NOMO-1 treated with dmso at 0.1 percent for 144 hours (cell line): ENCODE results near the gene GRIP1.

Experiments
- DNase-seq: peaks from one replicate; lab custom pipeline; 2025; ENCODE audit not compliant: unreplicated experiment; lab: John Stamatoyannopoulos, UW

The GRIP1 gene

DNA sequence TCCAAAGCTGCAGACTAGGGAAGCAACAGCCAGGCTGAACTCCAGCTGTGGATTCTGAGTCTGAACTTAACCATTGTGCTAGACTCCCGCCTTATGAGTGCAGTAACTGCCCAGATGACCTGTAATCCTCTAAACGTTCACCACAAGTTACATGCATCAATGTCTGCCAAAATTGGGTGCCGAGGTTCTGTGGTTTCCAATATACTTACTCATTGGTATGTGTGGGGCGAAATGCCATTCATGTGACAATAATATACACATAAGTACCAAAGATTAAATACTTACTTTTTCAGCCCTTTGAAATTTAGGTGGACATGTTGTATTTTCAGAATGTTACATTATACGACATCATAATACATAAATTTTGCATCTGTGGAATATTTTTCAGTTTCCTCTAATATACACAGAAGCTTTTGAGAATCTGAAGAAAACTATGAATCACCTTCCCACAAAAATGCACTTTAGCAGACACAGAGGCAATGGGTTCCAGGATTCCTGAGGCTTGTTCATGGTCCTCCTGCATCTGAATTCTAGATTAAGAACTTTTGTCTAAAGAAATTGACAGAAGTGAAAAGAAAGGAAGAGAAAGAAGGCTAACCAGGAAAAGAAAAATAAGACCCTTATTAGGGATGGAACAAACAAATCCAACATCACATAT, 31.7 kb downstream of the GRIP1 start:
- no peak for DNase-seq

DNA sequence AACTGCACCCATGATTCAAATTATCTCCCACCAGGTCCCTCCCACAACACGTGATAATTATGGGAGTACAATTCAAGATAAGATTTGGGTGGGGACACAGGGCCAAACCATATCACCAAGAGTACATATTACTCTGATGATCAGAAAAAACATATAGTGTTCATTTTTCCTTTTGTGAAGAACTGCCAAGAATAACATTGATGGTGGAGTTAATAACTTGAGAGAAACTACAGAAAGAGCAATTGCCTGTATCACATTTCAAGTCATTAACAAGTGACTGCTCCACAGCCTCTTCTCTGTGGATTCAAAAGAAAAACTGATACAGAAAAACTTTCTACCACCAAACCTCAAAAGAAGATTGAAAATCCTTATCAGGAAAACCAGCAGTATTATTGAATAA, 34.7 kb downstream of the GRIP1 start:
- no peak for DNase-seq

DNA sequence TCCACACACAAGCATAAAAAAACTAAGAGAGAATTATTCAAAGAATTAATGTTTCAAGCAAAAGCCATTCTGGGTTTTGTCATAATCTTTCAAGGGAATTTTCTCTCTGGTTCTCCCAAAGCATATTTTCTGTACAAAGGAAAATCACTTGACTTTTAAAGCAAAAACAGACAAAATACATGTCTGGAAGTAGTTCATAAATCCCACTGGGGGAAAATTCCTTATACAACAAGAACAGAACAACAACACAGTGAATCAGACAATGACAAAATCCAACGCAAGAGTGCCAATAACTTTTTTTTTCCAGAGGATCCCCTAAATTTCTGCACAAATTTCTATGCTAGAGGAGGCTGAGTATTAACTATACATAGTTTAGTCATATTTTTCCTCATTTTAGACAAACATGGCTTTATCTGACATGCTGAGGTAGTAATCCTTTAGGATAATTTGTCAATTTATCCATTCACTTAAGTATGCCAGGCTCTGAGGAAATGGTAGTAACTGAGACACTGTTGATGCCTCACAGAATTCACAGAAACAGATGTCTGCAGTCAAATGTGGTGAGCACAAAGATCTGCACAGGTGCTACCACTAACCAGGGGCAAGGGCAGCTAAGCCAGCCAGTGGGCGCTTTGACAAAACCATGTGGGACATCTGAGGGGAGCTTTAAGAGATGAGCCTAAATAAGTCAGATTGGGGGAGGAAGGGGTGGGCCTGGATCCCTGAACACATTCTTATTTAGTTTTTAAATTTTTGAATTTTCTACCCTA, 38.0 kb downstream of the GRIP1 start:
- DNase-seq: no peak

DNA sequence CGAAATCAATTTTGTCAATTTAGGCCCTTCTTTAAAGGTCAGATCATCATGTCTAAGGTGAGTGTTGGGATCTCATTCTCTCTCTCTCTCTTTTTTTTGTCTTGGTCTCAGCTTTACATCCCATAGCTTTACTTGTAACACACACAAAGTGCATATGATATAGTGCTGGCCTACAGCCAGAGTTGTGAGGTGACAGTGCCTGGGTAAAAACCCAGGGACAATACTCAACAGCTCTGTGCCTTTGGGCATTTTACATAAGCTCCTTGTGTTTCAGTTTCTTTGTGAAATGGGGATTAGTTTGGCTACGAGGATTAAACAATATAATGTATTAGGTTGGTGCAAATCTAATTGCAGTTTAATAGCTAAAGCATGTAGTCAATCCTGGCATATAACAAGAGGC, 40.2 kb downstream of the GRIP1 start:
- DNase-seq: no peak

DNA sequence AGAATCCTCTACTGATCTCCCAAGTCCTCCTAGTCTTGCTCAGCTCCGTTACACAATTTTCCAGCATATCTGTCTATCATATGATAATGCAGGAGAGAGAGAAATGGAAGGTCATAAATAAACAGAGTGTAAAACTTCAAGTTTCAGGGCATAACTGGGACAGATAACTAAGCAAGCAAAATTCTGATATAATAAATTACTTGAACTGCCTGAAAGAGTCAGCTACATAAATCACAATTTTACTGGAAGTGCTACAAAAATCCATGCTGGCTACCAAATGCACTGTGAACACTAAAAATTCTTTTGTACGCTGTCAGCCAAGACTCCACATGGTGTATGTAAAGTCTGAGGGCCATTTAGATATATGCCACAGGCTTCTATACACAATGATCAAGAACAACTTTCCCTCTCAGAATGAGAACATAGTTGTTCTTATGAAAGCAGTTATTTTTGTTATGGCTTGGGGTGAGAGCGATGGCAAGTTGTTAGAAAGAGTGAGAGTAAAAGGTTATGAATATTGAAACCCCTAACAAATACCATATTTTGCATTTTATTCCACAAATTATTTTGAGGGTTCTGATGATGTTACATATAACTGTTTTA, 41.1 kb downstream of the GRIP1 start:
- no peak for DNase-seq

DNA sequence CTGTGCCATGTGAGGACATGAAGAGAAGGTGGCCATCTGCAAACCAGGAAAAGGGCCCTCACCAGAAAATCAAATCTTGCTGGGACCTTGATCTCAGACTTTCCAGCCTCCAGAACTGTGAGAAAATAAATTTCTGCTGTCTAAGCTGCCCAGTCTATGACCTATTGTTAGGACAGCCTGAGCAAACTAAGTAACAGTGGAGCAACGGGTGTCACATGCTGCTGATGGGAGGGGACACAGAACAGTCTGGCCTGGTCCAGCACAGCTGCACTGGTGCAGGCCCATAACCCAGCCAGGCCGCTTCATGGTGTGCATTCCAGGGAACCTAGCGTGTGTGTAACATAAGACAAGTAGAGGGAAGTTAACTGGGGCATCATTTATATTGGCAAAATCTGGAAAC, 42.1 kb downstream of the GRIP1 start:
- no peak for DNase-seq

DNA sequence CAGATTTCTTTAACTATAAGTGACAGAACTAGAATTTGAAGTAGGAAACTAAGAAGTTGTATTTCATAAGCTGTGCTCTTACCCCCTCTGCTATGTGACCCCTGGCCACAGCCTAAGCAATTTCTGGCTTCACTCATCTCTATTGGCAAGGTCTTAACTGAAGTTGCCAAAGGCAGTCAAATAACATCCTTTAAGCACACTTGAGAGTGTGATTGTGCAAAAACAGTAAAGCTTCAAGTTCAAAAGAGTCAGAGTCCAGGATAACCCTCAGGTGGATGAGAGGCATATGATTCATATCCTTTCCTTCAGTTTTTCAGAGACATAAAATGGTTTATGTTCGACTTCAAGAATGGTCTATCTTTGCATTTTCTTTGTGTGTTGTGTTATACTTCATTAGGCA, 45.2 kb downstream of the GRIP1 start:
- no peak for DNase-seq

DNA sequence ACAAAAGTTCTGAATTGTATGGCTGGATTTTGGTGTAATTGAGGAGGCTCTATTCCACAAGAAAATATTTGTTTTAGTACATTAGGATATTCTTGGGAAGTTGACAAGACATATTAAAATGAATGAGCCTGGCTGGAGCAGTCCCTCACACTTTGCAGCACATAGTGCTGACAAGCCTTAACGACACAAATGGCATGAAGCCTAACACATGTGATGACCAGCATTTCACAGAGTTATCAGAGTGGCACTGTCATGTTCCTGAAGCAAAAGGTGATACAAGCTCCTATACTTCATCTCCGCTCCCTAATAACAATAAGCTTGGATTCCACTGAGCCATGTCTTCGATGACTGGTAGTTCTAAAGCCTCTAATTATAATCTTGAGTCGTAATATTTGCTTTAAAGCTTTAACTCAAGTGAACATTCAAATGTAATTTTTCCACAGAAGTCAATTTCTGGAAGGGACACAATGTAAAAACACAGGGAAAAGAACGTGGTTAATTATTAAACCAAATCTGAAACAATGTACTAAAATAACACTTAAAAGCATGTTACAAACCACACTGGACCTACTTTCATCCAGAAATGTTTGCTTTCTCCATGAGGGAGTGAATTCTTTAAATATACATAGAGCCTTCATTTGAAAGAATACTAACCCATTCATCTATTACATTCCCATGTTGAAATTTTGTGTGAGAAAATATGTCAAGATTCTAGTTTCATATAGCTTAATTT, 49.6 kb downstream of the GRIP1 start:
- no peak for DNase-seq

DNA sequence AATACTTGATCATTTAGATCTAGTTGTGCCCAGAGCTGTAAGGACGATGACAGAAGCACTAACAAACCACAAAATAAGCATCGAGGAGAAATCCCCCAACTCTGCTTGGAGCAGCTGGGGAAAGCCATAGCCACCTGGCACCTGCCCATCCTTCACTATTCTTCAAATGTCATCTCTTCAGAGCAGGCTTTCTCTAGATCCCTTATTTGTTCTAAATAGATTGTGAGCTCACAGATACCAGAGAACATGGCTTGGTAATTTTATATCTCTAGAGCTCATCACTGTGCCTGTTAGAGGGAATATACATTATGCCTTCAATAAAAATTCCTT, 50.9 kb downstream of the GRIP1 start:
- DNase-seq: no peak

DNA sequence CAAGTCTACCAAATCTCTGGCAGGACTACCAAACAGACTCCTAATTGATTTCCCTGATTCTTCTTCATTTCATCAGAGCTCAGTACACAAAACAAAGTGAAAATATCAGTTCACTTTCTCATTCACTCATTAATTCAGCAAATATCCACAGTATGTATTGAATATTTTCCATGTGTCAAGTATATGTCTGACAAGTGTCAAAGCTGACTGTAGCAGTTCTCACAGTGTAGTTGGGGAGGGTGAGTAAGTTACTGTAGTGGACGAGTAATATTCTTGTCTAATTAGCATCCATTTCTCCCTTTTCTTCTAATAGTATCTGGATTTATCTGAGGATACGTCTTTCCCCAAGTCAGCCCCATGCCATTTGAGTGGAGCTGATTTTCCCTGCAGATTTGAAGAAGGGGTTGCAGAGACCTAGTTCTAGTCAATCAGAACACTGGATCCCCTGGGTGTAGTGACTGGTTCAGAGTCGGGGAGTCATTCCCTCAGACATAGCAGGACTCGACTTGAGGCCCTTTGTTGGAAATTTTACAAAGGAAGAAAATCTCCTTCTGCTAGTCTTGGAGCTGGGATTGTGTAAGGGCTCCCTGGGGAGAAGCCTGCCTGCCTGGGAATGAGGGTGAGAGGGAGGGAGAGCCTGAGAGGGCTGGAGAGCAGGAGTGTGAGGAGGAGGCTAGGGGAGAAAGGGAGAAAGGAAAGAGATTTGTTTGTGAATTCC, 51.4 kb downstream of the GRIP1 start:
- DNase-seq: no peak

DNA sequence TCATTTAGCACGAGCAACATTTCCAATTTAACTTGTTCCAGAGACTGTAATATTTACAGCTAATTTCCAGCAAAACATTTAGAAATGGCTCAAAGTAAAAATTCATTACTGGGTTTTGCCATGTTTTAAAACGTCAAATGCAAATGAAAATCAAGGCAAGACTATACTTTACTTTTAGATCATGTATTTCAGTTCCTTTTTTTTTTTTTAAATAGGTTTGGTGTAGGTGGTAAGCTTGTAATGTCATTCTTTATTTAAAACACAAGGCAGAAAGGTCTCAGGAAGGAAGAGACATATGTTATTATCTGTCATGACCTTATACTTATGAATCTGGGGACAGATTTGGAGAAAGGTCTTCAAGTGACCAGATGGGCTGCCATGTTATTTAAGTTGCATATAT, 54.1 kb downstream of the GRIP1 start:
- no peak for DNase-seq

DNA sequence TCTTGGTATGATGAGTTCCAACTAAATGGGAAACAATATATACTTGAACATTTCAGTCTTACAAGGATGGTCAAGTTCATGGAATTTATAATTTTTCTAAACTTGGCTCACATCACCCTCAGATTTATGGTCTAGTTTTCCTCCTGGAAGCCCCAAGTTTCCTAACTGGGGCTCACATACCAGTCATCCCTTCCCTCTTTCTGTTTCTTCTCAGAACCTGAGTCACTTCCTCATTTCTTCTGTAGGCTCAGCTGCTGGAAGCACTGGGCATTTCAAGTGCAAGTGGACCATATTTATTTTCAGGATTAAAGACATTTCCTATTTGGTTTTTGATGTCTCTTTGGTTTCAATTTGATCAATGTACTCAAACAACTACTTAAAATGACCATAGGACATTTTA, 55.4 kb downstream of the GRIP1 start:
- peak; percentile 34 for DNase-seq

DNA sequence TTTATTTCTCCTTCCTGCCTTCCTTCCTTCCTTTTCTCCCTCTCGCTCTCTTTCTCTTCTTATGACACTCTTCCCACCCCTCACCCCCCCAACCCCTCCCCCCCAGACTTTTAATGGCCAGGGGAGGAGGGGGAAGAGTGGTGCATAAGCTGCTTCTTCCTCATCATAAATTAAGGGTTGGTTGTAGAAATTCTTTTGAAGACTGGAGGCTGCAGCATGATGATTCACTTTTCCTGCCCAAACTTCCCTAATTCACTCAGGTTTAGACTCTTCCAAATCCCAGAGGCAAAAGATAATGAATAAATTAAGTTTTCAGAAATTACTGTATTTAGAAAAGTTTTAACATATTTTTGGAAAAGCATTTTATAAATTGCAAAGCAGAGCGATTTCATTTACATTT, 58.2 kb downstream of the GRIP1 start:
- peak; percentile 43 for DNase-seq

DNA sequence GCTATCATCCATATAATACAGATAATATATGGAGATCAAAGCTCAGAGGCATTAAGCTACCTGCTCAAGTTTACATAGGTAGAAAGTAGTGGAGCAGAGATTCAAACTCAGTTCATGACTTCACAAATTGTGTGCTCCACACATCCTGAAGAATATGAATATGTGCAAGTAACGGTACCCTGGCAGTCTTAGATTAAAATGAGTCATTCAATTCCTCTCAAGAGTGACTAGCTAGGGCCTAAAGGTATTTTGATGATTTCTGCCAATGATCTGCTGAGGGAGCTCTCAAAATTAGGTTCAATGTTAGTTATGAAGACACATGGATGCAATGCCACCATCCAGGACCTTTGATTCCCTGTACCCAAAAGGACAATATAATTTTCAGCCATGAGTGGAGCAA, 58.9 kb downstream of the GRIP1 start:
- DNase-seq: no peak

DNA sequence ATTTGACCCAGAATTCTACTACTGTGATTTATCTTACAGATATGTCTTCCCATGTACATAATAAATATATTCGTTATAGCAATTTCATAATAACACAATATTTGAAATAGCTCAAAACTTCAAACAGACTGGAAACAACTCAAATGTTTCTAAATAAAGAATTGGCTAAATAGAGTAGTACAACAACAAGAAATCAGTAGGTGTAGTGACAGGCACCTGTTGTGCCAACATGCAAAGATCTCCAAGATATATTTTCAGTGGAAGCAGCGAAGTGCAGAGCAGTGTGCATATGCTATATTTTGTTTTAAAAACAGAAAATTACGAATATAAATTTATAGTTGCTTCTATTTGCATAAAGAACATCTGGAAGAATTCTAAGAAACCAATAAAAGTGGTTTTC, 60.9 kb downstream of the GRIP1 start:
- no peak for DNase-seq

DNA sequence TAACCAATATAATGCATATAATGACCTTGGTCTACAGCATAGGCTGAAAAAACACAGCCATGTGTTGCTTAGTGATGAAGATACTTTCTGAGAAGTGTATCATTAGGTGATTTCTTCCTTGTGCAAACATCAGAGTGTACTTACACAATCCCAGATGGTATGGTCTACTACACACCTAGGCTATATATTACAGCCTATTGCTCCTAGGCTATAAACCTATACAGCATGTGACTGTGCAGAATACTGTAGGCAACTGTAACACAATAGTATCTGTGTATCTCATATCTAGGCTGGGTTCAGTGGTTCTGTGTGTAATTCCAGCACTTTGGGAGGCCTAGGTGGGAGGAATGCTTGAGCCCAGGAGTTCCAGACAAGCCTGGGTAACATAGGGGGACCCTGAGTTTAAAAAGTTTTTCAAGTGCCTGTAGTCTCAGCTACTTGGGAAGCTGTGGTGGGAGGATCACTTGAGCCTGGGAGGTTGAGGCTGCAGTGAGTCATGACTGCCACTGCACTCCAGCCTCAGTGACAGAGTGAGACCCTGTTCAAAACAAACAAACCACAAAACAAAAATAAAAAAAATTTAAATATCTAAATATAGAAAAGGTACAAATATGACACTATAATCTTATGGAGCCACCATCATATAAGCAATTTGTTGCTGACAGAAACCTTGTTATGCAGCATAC, 66.6 kb downstream of the GRIP1 start:
- DNase-seq: no peak

DNA sequence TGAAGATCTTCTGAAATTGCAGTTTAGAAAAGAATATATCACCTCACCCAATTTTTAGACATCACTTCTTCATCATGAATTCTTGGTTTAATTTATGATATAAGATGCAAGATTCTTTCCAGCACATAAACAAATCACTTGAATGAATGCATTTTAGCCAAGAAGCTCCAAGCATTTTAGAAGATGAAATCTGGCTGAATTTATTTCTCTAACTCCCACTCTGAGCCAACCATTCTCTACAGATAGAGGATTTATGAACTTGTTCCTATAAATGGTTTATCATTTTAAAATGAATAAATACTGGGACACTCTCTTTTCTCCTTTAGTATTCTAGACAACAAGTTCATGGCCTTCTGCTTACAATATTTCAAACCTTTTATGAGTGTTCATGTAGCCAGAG, 71.7 kb downstream of the GRIP1 start:
- DNase-seq: no peak

DNA sequence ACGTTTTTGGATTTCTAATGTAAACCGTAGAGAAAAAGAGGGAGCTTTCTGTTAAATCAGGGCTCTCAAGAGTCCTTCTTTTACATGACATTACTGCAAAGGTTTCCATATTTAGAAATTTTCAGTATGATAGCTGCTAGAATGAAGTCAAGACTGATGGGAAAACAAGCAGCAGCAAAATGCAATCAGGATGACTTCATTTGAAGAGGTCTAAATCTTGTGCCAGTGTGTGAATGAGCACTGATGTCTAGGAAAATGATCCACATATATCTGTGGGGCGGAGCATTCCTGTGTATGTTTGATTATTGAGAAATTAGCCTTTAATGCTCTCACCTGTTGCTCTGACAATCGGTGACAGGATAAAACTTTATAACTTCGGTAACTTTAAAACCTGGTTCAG, 73.6 kb downstream of the GRIP1 start:
- no peak for DNase-seq

DNA sequence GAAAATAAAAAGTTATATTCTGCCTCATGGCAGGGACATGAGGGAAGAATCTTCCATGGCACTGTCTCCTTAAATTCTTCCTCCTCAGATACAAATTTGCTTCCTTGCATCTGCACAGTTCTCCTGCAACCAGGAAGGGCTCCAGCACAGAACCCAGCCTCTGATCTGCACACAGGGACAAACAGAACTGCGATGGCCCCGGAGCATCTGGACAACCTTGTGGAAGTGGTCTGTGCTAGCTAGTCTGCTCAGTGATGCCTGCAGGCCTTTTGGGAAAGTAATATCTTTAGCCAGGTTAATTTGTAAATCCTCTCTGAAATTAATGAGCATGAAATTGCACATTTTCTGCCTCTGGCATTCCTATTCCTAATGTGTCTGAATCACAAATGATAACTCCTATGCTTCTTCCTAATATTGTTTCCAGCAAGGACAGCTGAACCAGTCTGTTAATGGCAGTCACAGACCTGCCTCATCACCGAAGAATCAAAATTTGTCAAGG, 74.8 kb downstream of the GRIP1 start:
- DNase-seq: no peak

DNA sequence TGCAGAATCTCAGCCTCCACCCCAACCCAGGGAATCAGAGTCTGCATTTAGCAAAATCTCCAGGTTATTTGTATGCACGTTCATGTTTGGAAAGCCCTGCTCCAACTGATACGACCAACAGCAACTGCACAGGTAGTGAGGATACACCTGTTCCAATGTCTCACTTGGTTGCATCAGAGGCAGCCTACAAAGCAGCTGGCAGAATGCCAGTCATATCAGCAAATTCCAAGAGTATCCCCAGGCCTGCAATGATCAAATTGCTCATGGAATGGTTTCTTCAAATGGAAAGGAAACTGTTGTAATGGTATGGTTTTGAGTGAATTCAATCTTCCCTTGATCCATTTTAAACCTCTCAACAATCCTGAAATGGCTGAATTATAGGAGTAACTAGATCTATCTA, 75.4 kb downstream of the GRIP1 start:
- DNase-seq: no peak
